GM19240 (cell line): ENCODE data around the gene FNBP1L.
"Not testable (repeated sequence)": the region's sequence is repeated elsewhere in the genome, so short reads cannot be mapped to it uniquely, and the experiment has no call there.

Experiments used
- DNase-seq: peaks from one replicate; pipeline ENCODE4 v3.0.0; 2011; ENCODE audit warnings: low spot score; ENCODE audit not compliant: insufficient read length

The FNBP1L gene

GRCh38 chr1:93571623-93572310 lies 123.8 kb downstream of the FNBP1L start:
- DNase-seq = no peak

DNA sequence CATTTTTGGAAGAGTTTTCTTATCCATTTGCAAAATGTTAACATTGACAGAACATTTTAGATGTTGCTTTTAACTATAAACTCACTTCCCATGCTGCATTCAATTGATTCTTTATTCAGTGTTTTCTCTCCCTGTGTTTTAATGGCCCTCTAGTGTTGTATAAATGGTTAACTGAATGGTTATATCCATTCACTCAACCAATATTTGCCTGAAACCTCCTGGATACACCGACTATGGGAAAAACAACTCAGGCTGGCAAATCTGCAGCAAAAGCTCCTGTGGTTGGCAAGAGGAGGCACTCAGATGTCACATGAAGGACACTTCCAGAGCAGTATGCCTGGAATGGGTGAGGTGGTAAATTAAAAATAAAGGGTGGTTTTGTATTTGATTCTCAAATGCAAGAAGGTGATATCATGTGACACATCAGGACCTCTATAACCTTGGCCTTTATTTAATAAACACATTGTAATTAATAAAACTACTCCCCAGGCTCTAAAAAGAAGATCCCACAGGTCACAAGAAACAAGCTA lies 126.1 kb downstream of the FNBP1L start:
- no peak for DNase-seq

DNA sequence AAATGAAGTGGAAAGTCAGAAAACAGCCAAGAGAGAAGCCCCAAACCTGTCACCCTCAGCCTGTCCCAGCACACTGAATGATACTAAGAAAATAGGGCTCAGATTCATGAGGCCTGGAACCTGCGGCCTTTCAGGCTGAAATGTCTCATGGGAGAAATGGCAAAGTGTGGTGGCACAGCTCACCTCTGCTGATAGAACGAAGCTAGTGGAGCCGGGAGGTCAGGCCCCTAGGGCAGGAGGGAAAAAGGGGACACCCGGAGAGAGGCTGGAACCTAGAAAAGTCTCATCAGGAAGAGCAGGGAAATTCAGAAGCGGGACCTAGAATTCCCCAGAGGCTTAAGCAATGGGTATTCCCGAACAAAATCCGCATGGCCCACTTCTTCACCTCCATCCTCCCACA lies 126.6 kb downstream of the FNBP1L start:
- DNase-seq = no peak

DNA sequence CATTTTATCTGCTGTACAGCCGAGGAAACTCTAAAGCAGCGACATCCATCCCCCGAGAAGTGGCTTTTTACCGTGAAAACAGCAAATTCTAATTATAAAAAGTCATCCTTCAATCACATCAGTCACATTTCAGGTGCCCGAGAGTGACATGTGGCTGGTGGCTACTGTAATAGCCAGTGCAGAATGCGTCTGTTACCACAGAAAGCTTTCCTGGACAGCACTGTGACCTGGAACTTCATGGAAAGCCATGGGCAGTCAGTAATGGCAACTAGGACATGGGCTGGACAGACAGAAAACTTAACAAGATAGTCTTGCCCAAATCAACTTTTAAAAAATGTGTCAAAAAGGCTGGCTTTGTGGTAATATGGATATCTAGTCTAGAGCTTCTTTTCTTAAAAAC lies 127.1 kb downstream of the FNBP1L start:
- DNase-seq = no peak

DNA sequence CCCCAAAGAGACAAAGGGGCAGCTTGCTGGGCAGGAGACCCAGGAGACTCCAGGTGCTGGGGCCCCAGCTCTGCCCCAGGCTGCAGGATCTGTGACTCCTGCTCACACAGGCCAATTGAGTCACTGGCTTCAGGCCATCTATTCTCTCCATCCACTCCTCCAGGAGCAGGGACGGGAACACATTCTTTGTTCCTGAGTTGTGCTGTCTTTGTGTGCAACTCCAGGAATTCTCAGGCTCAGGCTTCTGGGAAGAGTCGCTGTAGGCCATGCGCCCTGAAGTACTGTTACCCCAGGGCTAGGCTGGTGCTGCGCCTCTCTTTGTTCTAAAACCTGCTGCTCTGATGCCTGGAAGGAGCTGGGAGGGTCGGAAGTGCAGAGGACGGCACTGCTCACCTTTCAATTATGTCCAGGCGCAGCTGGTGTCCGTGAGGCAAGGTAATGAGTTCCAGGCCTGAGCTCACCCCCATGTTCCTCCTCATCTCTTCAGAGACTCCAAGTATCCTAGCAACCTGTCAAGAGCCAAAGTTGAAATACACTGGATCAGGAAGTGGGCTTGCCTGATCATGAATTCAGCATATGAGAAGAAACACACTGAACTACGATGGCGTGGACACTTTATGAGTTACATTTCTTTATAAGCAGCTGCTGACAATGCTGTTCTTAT lies 127.8 kb downstream of the FNBP1L start:
- no peak for DNase-seq

- no peak for DNase-seq
These were observed 128.4 kb downstream of the FNBP1L start for GRCh38 chr1:93576346-93576745.

DNA sequence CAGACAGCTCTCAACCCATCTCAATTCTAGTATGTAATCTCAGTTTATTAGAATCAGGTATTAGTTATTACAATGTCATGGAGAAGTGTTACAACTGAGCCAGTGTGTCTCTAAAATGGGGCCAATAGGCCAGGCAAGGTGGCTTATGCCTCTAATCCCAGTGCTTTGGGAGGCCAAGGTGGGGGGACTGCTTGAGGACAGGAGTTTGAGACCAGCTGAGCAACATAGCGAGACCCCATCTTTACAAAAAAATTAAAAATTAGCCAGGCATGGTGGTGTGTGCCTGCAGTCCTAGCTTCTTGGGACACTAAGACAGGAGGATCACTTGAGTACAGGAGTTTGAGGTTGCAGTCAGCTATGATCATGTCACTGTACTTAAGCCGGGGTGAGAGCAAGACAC lies 128.8 kb downstream of the FNBP1L start:
- no peak for DNase-seq

- DNase-seq = no peak
These were observed 129.9 kb downstream of the FNBP1L start for GRCh38 chr1:93577536-93578432.

DNA sequence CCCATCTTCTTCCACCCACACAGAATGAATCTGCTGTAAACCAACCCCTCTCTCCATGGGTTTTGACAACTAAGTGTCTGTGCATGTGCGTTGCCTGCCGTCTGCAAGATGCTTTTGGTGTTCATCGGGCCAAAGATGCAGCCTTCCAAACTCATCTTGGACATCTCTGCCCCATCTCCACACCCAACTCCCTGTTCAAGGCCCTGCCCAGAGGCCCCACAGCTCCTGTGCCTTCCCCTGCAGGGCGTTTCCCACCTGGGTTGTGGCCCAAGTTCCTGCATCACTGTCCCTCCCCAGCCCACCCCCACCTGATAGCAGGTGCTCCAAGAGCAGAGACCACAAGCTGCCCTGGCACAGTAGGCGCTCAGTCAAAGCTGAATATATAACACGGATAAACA lies 130.5 kb downstream of the FNBP1L start:
- DNase-seq = no peak

- DNase-seq = no peak
These were observed 131.2 kb downstream of the FNBP1L start for GRCh38 chr1:93578911-93579825.

DNA sequence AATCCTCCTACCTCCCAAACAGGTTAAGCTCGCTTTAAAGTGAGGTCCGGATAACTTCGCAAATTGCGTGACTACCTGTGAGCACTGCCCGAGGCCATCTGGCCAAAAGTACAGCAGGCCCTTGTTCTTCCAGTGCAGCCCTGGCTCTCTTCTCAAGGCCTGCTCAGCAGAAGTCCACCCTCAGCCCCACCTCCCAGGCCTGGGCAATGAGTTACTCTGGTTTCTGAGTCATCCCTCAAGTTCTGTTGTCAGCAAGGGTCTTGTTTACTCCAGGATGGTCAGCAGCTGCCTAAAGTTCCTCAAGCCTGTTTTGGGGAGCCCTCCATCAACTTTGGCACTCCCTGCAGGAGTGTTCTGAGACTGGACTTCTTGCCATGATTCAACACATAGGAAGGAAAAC lies 132.0 kb downstream of the FNBP1L start:
- no peak for DNase-seq

GRCh38 chr1:93581917-93582850 lies 134.3 kb downstream of the FNBP1L start:
- no peak for DNase-seq

GRCh38 chr1:93584261-93585003 lies 136.5 kb downstream of the FNBP1L start:
- DNase-seq = no peak

GRCh38 chr1:93585059-93585966 lies 137.4 kb downstream of the FNBP1L start:
- DNase-seq = no peak

DNA sequence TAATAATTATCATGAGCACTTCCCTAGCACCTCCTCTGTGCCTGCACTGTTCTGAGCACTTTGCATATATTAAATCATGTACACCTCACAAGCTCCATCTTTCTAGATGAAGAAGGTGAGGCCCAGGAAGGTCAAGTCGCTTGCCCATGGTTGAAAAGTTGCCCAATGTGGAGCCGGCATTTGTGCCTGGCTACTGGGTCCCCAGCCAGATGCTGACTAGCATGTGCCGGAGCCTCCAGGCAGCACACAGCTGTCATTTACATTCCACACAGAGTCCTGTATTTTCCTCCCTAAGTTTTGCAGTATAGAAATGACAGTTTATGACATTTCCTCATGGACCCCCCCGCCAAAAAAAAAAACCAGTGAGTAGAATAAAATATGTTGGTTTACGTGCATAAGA lies 139.4 kb downstream of the FNBP1L start:
- no peak for DNase-seq

- no peak for DNase-seq
These were observed 140.3 kb downstream of the FNBP1L start for GRCh38 chr1:93588206-93588605.

DNA sequence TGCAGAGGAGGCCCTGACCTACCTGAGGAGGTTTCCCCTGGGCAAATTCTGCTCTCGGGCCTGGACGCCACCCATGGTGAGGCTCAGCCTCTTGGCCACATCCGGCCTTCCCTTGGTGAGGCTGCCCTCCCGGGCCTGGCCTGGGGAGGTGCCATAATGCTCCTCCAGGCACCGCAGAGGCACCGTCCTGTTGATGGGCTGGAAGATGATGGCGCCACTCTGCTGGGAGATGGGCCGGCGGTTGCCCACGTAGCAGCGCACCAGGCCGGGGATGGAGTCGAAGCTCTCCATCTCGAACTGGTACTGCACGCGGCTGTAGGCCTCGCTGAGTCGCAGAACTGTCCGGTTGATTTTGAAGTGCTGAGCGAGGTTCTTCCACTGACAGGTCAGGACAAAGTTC lies 141.0 kb downstream of the FNBP1L start:
- no peak for DNase-seq

GRCh38 chr1:93591291-93591675 lies 143.4 kb downstream of the FNBP1L start:
- DNase-seq = not testable (repeated sequence)
